ENCODE data around the gene CCT6A. TPM values are rescaled to one million over a fixed set of nuclear protein-coding genes. Genes with fewer than 3 reads are reported as not detected.

CCT6A gene
- total and polyA plus RNA-seq, 9 of the 15 experiments (the other 6 are each of a cell fraction or from before 2014, with no cell fraction given), result 244 to 708 (median 387) TPM

GRCh38 chr7:56106108-56107073 is 54.8 kb downstream of the CCT6A start, which contains the start of gene CHCHD2 (continued):
- TF ChIP-seq BRF2 (IDR thresholded peaks at IDR 0.05; ENCODE audit: borderline replicate concordance, insufficient read depth, insufficient read length), result no peak
- TF ChIP-seq NRF1 (conservative IDR thresholded peaks at IDR 0.05 in 1 of 2, IDR thresholded peaks at IDR 0.05 in 1 of 2), result peak; percentile 76 to 82
- peak; percentile 53 to 88; a peak in 3 of 4 replicates for TF ChIP-seq UBTF (IDR thresholded peaks at IDR 0.05; ENCODE audit: borderline replicate concordance in 1 of 2, low read depth in 2 of 2, low read length in 2 of 2)
- no peak for TF ChIP-seq TAF15 (IDR thresholded peaks at IDR 0.05; ENCODE audit: low read depth, low read length)
- TF ChIP-seq GATAD2A (IDR thresholded peaks at IDR 0.05), result no peak
- peak; percentile 68; the same call in 1 of the 2 replicates for TF ChIP-seq CTBP1 (IDR thresholded peaks at IDR 0.05; ENCODE audit: borderline replicate concordance)
- TF ChIP-seq CREB1 (IDR thresholded peaks at IDR 0.05), result peak; percentile 75
- TF ChIP-seq CREB1 (CRISPR knock-in tag; IDR thresholded peaks at IDR 0.05), result peak; percentile 89
- peak; percentile 62 for TF ChIP-seq USF2 (CRISPR knock-in tag; IDR thresholded peaks at IDR 0.05)
- TF ChIP-seq MTA1 (IDR thresholded peaks at IDR 0.05; ENCODE audit: borderline replicate concordance), result no peak
- no peak for TF ChIP-seq GATA2 (CRISPR knock-in tag; IDR thresholded peaks at IDR 0.05)
- TF ChIP-seq ZKSCAN1 (IDR thresholded peaks at IDR 0.05; ENCODE audit: low read depth, low read length), result 0 out of 2 replicates have a peak, but pooled peaks have one; percentile 26
- TF ChIP-seq MCM2 (IDR thresholded peaks at IDR 0.05; ENCODE audit: low read depth), result no peak
- TF ChIP-seq, protein P1, sequence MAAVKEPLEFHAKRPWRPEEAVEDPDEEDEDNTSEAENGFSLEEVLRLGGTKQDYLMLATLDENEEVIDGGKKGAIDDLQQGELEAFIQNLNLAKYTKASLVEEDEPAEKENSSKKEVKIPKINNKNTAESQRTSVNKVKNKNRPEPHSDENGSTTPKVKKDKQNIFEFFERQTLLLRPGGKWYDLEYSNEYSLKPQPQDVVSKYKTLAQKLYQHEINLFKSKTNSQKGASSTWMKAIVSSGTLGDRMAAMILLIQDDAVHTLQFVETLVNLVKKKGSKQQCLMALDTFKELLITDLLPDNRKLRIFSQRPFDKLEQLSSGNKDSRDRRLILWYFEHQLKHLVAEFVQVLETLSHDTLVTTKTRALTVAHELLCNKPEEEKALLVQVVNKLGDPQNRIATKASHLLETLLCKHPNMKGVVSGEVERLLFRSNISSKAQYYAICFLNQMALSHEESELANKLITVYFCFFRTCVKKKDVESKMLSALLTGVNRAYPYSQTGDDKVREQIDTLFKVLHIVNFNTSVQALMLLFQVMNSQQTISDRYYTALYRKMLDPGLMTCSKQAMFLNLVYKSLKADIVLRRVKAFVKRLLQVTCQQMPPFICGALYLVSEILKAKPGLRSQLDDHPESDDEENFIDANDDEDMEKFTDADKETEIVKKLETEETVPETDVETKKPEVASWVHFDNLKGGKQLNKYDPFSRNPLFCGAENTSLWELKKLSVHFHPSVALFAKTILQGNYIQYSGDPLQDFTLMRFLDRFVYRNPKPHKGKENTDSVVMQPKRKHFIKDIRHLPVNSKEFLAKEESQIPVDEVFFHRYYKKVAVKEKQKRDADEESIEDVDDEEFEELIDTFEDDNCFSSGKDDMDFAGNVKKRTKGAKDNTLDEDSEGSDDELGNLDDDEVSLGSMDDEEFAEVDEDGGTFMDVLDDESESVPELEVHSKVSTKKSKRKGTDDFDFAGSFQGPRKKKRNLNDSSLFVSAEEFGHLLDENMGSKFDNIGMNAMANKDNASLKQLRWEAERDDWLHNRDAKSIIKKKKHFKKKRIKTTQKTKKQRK (IDR thresholded peaks at IDR 0.05; ENCODE audit: borderline replicate concordance, low read depth, low read length), result peak; percentile 72; the same call in 1 of the 2 replicates
- peak; percentile 64 for TF ChIP-seq C11orf30 (IDR thresholded peaks at IDR 0.05; ENCODE audit: low read depth)
- TF ChIP-seq MITF (IDR thresholded peaks at IDR 0.05), result no peak
- peak; percentile 97 for TF ChIP-seq EP400 (IDR thresholded peaks at IDR 0.05)
- TF ChIP-seq TSC22D4 (tag; IDR thresholded peaks at IDR 0.05), result no peak
